Measurements from ENCODE around the gene RIOX2. TPM values are rescaled to one million over a fixed set of nuclear protein-coding genes. Genes with fewer than 3 reads are reported as not detected.

RIOX2 gene
- total and polyA plus RNA-seq, 12 donors, result 8.4 to 48.0 (median 19.5) TPM

GRCh38 chr3:97948351-97949109 lies 23.7 kb downstream of the RIOX2 start:
- 86 to 95% (median 93%) methylated on average over 5 of the region's 5 CpGs for WGBS, 4 donors
- TF ChIP-seq POLR2A (IDR thresholded peaks at IDR 0.05) (no peak), CTCF (IDR thresholded peaks at IDR 0.05) (no peak)
- no peaks in the 10 kb centered on the region for H3K27me3 ChIP-seq
- H3K36me3 ChIP-seq (replicated peaks in 1 of 2), result peaks cover 0 to 61% of the 10 kb centered on the region in 2 donors
- H3K9me3 ChIP-seq (replicated peaks in 1 of 3), result no peaks in the 10 kb centered on the region
- H3K4me3 ChIP-seq, result no peak overlapping the region
- intact Hi-C loops (cut with DNase I), result no loop called here
- DNase-seq, result no peak
- H3K27ac ChIP-seq, result no peak overlapping the region
- peaks cover 0 to 11% of the 10 kb centered on the region in 2 donors for H3K4me1 ChIP-seq (replicated peaks in 1 of 2)

- Histone ChIP-seq H3K27me3 (no peaks in the 10 kb centered on the region), H3K4me1 (replicated peaks in 1 of 2) (no peaks in the 10 kb centered on the region), H3K27ac (no peak overlapping the region), H3K4me3 (no peak overlapping the region), H3K36me3 (replicated peaks in 1 of 2) (peaks cover 0 to 55% of the 10 kb centered on the region in 2 donors), H3K9me3 (replicated peaks in 1 of 3) (no peaks in the 10 kb centered on the region)
- TF ChIP-seq POLR2A (IDR thresholded peaks at IDR 0.05) (no peak), CTCF (IDR thresholded peaks at IDR 0.05) (no peak)
- intact Hi-C loops (cut with DNase I), result no loop called here
- 77 to 85% (median 81%) methylated on average over 4 of the region's 4 CpGs for WGBS, 4 donors
- no peak for DNase-seq
Observed at GRCh38 chr3:97942801-97943546, 29.3 kb downstream of the RIOX2 start.

GRCh38 chr3:97940034-97940433 lies 32.2 kb downstream of the RIOX2 start:
- no peaks in the 10 kb centered on the region for H3K4me1 ChIP-seq (replicated peaks in 1 of 2)
- 74 to 100% (median 83%) methylated on average over 1 of the region's 1 CpG for WGBS, 4 donors
- no peak overlapping the region for H3K4me3 ChIP-seq
- H3K9me3 ChIP-seq (replicated peaks in 1 of 3), result no peaks in the 10 kb centered on the region
- no peak overlapping the region for H3K27ac ChIP-seq
- H3K36me3 ChIP-seq (replicated peaks in 1 of 2), result peaks cover 0 to 54% of the 10 kb centered on the region in 2 donors
- intact Hi-C loops (cut with DNase I), result no loop called here
- DNase-seq, result no peak
- H3K27me3 ChIP-seq, result no peaks in the 10 kb centered on the region
- no peak for TF ChIP-seq CTCF (IDR thresholded peaks at IDR 0.05)
- no peak for TF ChIP-seq POLR2A (IDR thresholded peaks at IDR 0.05)

- no peaks in the 10 kb centered on the region for H3K27me3 ChIP-seq
- no peak for DNase-seq
- no peaks in the 10 kb centered on the region for H3K4me1 ChIP-seq (replicated peaks in 1 of 2)
- peaks cover 0 to 48% of the 10 kb centered on the region in 2 donors for H3K36me3 ChIP-seq (replicated peaks in 1 of 2)
- no peak overlapping the region for H3K27ac ChIP-seq
- TF ChIP-seq CTCF (IDR thresholded peaks at IDR 0.05) (no peak), POLR2A (IDR thresholded peaks at IDR 0.05) (no peak)
- no peaks in the 10 kb centered on the region for H3K9me3 ChIP-seq (replicated peaks in 1 of 3)
- WGBS, 4 donors, result 91 to 96% (median 95%) methylated on average over 2 of the region's 2 CpGs
- intact Hi-C loops (cut with DNase I), result no loop called here
- H3K4me3 ChIP-seq, result no peak overlapping the region
Observed at GRCh38 chr3:97939401-97939800, 32.8 kb downstream of the RIOX2 start.
